NT2/D1 (cell line): ENCODE data around the gene TSPAN32.

Experiments
- SUZ12 ChIP-seq: IDR thresholded peaks from 2 replicates; pipeline ENCODE4 v1.6.1; 2011; ENCODE audit not compliant: insufficient read length, insufficient read depth; ENCODE audit errors: extremely low read depth
- YY1 ChIP-seq: IDR thresholded peaks from 2 replicates; pipeline ENCODE4 v1.6.1; 2011; ENCODE audit not compliant: insufficient read length, insufficient read depth

- TF ChIP-seq SUZ12 (no peak), YY1 (no peak)
These were observed 5.6 kb upstream of the TSPAN32 start for GRCh38 chr11:2295971-2296912.
